Nucleus accumbens (tissue), 56 donors: ENCODE data around the gene FBXW12.

ENCODE experiments used
- DNase-seq, 56 donors: peaks; one replicate each; lab custom pipeline; 2025; lab: John Stamatoyannopoulos, UW

FBXW12 gene

DNA sequence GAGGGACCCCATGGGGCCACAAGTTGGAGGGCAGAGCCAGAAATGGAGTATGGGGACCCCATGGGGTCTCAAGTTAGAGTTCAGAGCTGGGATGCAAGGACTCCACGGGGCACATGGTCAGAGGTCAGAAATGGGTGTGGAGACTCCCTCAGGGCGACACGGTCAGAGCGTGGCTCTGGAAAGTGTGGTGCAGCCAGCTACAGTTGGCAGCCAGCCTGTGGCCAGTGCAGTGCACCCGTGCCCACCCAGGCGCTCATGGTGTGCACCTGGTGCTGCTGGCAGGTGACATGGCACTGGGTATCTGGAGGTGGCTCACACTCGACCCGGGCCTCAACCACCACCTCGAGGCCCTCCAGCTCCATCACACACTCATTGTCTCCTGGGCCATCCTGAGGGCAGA is 46.6 kb downstream of the FBXW12 start:
- no peak for DNase-seq

DNA sequence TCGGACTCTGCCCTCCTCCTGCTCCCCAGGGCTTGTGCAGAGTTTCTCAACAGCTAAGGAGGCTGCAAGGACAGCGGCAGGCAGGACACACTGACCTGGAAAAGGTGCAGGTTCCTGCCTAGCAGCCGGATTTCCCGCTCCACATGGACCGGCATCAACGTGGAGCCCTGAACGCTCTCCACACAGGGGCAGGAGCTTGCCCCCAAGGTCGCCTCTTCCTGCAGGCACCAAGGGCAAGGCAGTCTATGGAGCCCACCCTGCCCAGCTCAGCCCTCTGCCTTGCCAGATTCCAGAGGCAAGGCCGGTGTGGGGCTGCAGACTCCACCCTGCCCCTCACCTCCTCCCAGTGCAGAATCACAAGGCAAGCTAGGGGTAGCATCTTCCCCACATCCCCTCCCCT is 47.1 kb downstream of the FBXW12 start:
- DNase-seq, result no peak

DNA sequence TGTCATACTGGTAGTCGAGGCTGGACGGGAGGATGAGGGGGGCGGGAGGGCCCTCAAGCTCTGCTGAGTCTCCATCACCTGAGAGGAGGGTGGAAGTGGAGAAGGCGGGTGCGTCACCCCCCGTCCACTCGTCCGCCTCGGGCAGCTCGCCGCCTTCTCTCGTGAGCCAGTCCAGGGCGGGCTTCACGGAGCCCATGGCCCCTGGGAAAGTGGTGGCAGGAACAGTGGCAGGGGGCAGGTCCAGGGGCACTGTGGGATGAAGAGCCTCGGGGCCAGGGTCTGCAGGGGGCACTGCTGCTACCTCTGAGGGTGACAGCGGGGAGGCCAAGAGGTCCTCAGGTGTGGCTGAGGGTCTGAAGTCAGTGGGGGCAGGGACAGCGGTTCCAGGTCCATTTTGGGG is 47.6 kb downstream of the FBXW12 start:
- no peak for DNase-seq

DNA sequence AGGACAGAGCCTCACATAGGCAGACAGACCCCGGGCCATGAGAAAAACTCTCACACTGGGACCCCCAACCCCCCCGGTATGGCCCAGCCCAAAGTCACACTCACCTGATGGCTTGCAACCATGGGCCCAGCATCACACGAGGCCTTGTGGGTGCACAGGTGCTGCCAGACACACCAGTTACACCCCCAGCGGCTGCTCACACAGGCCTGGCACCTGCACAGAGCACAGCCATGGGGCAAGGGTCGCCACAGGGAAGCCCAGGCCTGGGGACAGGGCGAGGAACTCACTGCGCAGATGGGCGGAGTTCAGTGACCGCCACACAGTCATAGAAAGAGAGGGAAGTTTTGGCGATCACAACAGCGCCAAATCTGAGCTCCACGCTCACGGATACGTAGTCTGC is 48.5 kb downstream of the FBXW12 start:
- no peak for DNase-seq

DNA sequence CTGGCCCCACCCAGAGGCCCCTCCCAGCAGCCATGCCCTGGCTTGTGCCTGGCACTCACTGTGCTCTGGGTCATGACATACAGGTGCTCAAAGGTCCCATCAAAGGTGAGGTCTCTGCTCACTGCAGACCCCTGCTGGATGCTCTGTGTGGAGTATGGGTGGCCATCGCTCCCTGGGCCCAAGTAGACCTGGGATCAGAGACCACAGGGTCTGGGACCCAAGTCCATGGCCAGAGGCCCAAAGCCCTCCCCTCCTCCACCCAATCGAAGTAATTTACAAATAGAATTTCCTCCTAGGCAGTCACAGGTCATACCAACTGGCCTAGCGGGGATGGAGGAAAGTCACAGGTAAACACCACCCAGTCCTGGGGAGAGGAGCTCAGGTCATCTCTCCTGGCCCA is 50.3 kb downstream of the FBXW12 start:
- DNase-seq, result no peak

DNA sequence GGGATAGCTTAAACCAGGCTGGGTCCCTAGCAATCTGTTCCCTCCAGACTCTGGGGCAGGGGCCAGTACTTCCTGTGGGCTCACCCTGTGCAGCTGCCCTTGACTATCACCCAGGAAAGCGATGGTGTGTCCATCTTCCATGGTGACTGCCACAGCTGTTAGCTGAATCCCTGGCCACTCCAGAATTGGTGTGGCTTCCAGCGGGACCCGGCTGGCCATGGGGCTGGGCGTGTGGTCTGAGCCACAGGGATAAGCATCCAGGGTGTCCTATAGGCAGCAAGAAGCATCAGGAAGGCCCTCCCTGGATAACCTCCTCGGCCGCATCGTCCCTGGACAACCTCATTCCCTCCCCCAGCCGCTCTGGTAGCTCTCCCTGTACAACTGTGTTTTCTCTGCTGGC is 50.7 kb downstream of the FBXW12 start:
- no peak for DNase-seq

DNA sequence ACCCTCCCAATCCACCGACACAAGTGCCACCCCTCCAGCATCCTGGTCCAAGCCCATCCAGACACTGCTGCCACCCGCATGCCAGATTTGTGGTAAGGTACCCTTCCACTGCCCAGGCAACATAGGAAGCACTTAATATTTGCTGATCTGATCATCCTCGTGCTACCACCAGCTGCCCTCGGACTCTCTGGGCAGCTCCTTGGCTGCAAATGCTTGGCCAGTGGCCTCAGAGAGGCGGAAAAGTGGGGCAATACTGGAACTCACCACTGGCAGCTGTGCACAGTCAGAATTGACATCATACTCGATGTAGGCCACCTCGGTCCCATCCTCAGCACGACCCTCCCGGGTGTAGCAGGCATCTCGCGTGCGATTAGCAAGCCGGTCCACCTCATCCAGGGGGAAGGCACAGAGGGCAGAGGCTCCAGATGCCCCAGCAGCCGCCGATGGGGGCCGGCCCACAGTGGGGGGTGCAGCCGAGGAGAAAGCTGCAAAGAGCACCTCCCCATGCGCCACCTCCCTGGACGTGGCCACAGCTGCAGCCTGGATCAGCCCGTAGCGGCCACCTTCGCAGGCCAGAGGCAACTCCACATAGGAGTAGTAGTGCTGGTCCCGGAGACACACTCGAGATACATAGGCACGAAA is 51.3 kb downstream of the FBXW12 start:
- DNase-seq, result peak in 33 of 56 donors; percentile 14 to 64 (median 39)

DNA sequence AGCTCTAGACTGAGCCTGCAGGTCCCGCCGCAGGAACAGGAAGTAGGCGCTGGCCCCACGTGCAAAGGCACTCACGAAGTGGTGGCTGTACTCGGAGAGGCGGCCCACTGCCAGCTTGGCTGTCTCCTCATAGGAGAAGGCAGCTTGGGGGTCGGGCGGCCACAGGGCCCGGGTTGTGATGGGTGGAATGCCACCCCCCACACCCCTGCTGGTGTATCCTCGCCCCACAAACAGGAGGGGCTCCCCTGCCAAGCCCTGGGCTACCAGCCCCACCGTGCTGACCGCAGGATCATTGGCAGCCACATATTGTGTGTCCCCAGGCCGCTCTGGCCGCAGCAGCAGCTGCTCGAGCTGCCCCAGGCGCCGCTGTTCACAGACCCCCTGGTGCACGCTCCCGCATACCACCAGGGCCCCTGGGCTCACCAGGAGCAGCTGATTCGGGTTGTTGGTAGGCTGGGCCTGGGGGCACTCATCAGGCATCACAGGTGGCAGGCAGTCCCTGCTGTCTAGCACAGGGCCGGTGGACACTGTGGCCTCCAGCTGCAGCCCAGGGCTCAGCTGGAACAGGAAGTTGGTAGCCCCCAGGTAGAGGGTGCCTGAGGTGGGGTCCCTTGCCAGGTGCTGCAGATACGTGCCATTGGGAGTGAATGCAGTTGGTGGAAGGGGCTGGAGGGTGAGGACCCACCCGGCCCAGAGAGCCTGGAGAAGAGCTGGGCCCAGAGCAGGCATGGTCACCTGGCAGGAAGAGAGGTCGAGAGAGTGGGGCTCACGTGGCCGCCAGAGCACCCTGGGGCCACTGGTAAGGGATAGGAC is 52.1 kb downstream of the FBXW12 start:
- DNase-seq, result peak in 25 of 56 donors; percentile 18 to 63 (median 36)

DNA sequence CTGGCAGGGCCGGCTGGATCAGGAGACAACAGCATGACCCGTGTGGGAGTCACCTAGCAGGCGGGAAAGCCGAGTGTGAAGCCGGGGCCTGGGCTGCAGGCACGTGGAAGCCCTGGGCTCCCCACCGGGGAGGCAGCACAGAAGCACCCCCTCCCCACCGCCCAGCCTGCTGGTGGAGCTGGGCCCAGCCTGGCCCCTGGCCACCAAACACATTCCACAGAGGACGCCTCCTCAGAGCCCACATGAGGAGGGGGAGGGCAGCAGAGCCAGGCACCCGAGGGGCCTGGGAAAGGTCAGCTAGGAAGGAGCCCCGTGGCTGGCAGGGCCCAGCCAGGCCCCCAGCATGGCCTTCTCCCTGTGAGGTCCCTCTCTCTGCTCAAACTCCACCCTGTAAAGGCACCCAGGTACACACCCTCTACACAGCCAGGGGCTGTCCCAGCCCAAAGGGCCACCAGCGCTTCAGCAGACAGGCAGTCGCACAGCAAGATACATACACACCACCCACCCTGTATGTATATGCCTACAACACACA is 53.3 kb downstream of the FBXW12 start:
- peak in 50 of 56 donors; percentile 16 to 84 (median 53) for DNase-seq

DNA sequence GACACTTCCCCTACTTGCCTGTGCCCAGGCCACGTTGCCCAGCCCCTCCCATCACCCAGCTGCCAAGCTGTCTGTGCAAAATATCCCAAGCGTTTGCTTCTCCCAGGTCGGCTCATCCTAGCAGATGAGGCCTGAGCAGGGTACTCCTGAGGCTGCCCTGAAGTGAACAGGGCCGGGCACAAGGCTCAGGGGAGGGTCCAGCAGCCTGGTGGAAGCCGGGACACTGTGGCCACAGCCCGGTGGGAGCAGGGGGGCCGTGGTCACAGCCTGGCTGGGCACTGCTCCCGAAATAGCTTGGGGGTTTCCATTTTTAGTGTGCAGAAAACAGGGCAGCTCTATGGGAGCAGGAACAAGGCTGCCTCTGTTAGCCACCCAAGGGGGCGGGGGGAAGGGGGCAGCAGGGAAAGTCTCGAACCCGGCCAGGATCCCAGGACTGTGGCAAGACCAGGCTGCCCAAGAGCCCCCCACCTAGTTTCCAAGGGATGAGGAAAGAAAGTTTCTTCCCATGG is 54.4 kb downstream of the FBXW12 start:
- DNase-seq, result peak; percentile 44 to 97 (median 90)

DNA sequence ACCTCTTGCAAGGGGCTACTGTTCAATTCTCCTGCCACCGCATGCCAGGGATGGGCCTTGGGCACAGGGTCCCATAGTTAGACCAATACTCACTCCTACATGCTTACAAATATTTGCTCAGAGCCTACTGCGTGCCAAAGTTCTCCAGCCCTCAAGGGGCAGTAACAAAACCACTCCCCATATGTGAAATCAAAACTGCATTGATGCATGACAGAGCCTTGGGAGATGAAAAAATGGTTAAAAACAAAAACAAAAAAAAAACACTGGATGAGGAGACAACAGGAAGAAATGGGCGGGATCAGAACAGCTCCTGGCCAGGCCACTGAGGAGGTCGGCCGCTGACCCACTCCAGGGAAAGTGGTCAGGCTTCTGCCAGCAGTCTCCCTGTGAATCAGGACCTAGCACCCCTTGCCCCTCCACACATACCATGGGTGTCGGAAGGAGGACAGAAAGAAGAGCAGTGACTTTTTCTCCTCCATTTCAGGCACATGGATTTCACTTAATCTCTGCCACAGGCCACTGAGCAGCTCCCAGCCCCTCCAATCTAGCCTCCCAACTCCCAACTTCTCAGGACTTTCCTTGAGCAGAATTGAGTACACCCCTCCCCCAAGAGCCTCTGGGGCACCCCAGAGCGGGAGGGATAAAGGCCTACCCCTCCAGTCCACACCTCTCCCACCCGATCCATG is 55.1 kb downstream of the FBXW12 start:
- DNase-seq, result peak in 29 of 56 donors; percentile 17 to 74 (median 42)

DNA sequence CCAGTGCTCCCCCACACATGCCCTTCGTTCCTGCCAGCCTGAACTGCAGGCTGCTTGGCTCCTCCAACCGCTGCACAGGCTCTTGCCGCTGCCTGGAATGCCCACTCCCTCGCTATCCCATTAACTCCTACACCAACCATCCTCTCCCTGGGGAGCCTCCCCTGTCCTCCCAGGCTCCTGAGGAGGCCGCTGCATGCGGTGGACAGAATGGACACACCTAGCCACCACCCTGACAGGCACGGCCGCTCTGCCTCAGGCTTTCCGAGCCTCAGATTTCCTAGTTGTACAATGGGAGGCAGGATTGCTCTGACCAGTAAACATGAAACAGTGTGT is 55.6 kb downstream of the FBXW12 start:
- peak in 20 of 56 donors; percentile 21 to 74 (median 43) for DNase-seq

DNA sequence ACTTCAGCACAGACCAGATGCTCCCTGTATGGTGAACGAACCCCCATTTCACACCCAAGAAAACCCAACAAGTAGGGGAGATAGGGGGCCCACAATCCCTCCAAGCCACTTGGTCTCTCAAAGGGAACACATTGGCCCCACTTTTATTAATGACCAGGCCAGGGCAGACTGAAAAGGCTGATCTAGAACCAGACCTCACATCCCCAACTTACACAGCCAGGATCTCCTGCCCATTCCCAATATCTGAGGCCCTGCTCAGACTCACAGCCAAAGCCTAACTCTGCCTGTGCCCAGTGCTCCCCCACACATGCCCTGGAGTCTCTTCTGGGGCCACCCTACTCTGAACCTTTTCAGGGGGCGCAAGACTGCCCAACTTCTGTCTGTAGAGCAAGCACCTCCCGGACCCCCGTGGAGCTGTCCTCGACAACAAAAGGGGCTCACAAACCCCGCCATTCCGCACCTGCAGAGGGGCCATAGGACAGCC is 56.1 kb downstream of the FBXW12 start:
- peak in 5 of 56 donors; percentile 22 to 37 (median 30) for DNase-seq

DNA sequence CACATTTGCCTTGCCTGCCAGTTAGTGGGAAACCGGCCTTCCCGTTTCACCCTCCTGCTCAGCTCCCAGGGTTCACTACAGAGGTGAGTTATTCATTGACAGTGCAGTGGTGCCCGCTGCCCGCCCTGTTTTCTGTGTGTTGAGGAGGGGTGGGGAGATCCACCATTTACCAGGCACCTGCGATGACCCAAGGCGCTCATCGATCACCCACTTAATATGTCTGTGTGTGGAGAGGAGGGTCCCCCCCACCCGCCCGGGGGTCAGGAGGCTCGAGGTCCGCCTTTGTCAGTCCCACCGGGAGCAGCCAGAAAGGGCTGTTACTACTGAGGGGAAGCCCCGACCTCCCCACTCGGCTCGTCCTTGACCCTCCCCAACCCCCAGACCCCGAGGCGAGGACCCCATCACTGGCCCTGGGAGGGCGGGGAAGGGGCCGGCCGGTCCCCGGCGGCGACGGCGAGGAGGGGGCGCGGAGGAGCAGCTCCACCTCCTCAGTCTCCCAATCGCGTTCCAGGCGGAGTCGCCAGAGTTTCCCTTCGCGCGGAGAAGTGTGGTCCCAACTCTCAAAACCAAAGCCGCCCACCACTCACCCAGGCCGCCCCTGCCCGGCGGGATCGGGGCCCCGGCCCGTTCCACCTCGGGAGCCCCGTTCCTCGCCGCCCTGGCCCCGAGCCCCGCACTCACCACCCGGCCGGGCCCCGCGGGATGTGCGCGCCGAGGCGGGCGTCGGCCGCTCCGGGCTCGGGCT is 56.7 kb downstream of the FBXW12 start:
- peak in 34 of 56 donors; percentile 32 to 76 (median 55) for DNase-seq

DNA sequence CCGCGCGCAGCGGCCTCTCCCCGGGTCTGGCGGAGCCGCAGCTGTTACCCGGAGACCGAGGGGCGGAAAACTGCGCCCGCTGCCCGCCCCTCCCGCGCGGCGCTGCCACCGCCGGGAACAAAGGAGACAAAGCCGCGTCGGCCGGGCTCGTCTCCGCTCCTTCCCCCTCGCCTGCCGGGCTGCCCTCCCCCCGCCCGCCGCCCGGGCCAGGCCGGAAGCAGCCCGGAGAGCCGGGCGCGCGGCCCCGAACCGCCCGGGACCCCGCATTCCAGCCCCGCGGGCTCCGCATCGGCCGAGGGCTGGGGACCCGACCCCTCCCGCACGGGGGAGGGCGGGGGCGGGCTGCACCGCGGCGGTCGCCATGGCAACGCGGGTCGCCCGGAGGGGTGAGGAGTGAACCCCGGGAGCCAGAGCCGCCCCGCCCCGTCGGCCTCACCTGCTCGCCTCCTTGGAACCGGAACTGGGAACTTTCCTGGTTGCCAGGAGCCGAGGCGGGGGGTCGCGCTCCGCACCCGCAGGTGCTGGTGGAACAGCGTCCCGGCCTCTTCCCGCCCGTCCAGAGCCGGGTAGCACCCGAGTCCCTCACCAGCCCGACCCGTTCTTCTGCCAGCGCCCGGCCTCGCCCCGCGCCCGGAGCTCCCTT is 57.4 kb downstream of the FBXW12 start:
- DNase-seq, result peak in 50 of 56 donors; percentile 32 to 90 (median 73)

DNA sequence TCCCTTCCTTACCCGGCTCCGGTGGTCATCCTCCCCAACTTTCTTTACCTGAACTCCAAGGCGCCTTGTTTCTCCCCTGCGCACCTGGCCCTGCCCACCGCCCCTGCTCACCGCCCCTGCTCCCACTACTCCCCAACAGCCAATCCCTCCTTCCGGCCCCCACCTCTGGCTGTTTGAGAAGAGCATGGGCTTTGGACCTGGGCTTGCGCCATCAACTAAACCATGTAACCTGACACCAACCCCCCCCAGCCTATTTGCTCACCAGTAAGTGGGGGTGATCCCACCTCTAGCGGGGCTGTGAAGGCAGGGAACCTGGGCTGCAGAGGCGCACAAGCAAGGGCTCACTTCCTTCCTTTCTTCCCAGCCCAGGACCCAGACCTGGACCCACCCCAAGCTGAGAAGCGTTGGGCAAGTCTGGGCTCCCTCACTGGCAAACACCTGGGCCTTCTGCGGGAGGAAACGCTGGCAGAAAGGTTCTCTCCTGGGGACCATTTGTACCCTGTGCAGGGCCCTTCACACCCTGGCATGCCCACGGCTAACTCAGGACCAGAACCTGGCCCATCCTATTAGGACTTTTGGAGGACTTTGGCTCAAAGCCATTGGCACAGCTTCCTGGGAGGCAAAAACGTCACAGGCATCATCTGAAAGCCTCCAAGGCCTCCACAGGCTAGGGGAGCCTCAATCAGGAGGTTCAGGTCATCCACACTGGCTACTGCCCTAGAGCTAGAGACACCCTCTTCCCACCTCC is 58.1 kb downstream of the FBXW12 start, which contains the start of gene PLXNB1:
PLXNB1 (minus strand) TSS at position 127 of the 748 bp plus-strand sequence. CDS start 5,475 bp downstream, outside the sequence.
- peak in 7 of 56 donors; percentile 34 to 65 (median 46) for DNase-seq

DNA sequence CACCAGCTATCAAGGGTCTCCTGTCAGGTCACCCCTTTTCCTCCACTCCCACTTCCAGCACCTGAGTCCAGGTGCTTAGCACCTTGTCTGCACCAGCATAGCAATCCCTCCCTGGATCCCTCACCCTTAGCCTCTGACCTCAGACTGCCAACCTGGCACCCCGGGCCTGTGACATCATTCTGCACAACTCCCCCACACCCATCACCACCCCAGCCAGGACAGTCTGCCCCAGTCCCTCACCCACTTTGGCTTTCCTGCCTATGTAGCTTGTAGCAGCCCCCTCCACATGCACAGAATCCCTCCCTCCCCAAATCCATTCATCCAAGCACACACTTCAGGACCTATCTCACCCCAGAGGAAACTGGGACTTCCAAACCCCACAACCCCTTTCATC is 58.7 kb downstream of the FBXW12 start:
- no peak for DNase-seq

DNA sequence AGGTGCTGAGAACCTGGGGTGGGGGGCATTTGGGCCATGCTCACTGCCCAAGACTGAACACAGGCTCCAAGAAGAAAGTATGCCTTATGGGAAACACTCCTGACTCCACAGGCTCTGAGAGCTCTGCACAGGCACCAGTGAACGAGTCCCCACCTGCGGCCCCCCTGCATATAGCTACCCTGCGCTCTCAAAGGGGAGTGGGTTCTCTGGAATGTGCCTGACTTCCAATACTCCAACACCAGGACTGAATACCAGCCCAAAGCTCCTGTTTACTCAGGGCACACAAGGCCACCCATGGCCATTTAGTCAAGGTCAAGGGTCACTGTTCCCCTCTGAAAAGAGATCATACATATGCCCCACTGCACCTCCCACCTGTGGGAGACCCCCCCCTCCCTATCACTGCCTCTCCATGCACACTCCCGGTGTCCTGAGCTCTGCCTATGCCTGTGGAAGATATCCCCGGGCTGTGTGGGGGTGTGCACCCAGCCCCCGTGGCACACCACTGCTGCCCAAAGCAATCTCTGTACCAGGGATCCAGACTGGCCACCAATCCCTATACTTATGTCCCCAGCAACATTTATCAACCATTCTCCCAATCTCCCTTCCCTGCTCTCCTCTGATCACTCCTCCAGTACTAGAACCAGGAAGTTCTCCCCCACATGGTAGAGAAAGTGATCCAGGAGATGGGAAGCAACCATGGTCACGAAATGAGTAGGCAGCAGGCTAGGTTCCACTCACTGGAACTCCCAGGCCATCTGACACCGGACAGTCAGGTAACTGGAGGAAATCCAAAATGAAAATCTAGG is 59.4 kb downstream of the FBXW12 start:
- DNase-seq, result no peak
